Testis (tissue), 3 donors: ENCODE measurements around the gene ARHGAP5. TPM values are rescaled to one million over a fixed set of nuclear protein-coding genes. Genes with fewer than 3 reads are reported as not detected.
"Not testable (repeated sequence)": the region's sequence is repeated elsewhere in the genome, so short reads cannot be mapped to it uniquely, and the experiment has no call there.

ENCODE experiments used
- DNase-seq: peaks from one replicate; pipeline ENCODE4 v3.0.0-alpha.2; 2019
- H3K27ac ChIP-seq, 2 donors: fragments of 200-600 bp; sonication (generic); one replicate each; pipeline ENCODE4 v1.5.1; 2019
- H3K27me3 ChIP-seq: fragments of 200-600 bp; sonication (generic); one replicate; pipeline ENCODE4 v1.5.1; 2019
- H3K36me3 ChIP-seq: fragments of 200-600 bp; sonication (generic); one replicate; pipeline ENCODE4 v1.5.1; 2017; ENCODE audit warnings: low read depth; ENCODE audit errors: missing control alignments
- H3K4me1 ChIP-seq: fragments of 200-600 bp; sonication (generic); one replicate; pipeline ENCODE4 v1.5.1; 2019
- H3K4me3 ChIP-seq, 2 donors: fragments of 200-600 bp; sonication (generic); one replicate each; pipeline ENCODE4 v1.5.1; 2017 to 2019
- H3K9me3 ChIP-seq: fragments of 200-600 bp; sonication (generic); one replicate; pipeline ENCODE4 v1.5.1; 2017
- POLR2A ChIP-seq: fragments of 450-650 bp; IDR thresholded peaks from one replicate; pipeline ENCODE4 v1.6.1; 2017; ENCODE audit warnings: antibody characterized with exemption, mild to moderate bottlenecking, moderate library complexity
- WGBS, 2 donors: methylation state at CpG; one replicate each; pipeline ENCODE4 v1.1.5; 2018; 5-methylcytosine and 5-hydroxymethylcytosine counted together
- intact Hi-C: fragments of 100-400 bp; cut with DNase I; formaldehyde crosslinking; loops from one replicate; pipeline ENCODE4 v1.15.1; 2023; ENCODE audit warnings: low total_unique reads
- polyA plus RNA-seq: library from polyadenylated mRNA; stranded (reverse); fragments of 350-450 nt; fragmentation: Illumina TruSeq; extraction: RNeasy Lipid Tissue Mini Kit (QIAGEN cat#74804); gene quantifications from one replicate; pipeline ENCODE4 v1.2.3, GENCODE V29; 2014; ENCODE audit warnings: low read depth, low replicate concordance; ENCODE audit not compliant: insufficient read depth
- total RNA-seq, 2 donors: library from RNA; depleted of rRNA; stranded (reverse); fragments of >200 nt; gene quantifications; one replicate each; pipeline ENCODE4 v1.2.3, GENCODE V29; 2016
- TF ChIP-seq, protein P1 (sequence below), 3 experiments: fragments of 450-650 bp in 2 of 3; fragments of 200-600 bp in 1 of 3; sonication (generic) in 1 of 3; IDR thresholded peaks; one replicate each; pipeline ENCODE4 v1.5.1; 2016 to 2019; ENCODE audit warnings: antibody characterized with exemption in 3 of 3, mild to moderate bottlenecking in 2 of 3, moderate library complexity in 1 of 3

The ARHGAP5 gene
- total and polyA plus RNA-seq, 3 donors from 2014 or later = 41.5 to 161 (median 115) TPM

GRCh38 chr14:32128703-32129102 lies 51.6 kb downstream of the ARHGAP5 start:
- 84 to 97% methylated on average over 1 of the region's 1 CpG for WGBS, 2 donors
- intact Hi-C loops = no loop called here
- H3K27ac ChIP-seq = no peak overlapping the region

DNA sequence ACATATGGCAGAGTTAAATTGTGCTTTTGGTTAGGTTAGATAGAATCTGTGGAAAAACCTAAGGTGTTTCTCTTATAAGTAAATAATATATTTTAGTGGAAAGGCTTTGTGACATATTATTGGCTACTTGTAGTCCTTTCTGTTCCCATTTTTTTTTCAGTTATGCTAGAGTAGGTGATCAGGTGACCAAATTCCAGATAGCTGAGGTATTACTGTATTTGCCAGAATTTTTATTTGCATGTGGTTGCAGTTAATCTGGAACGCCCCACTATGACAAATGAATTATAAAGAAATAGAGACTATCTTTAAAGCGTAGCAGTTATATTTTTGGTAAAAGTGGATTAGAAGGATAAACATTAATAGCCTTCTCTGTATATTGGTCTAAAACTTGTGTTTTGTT lies 52.0 kb downstream of the ARHGAP5 start:
- Histone ChIP-seq H3K4me3 (no peak overlapping the region), H3K4me1 (no peaks in the 10 kb centered on the region), H3K9me3 (no peaks in the 10 kb centered on the region), H3K36me3 (no peaks in the 10 kb centered on the region), H3K27ac (no peak overlapping the region), H3K27me3 (no peaks in the 10 kb centered on the region)
- no peak for TF ChIP-seq POLR2A
- TF ChIP-seq, protein P1, sequence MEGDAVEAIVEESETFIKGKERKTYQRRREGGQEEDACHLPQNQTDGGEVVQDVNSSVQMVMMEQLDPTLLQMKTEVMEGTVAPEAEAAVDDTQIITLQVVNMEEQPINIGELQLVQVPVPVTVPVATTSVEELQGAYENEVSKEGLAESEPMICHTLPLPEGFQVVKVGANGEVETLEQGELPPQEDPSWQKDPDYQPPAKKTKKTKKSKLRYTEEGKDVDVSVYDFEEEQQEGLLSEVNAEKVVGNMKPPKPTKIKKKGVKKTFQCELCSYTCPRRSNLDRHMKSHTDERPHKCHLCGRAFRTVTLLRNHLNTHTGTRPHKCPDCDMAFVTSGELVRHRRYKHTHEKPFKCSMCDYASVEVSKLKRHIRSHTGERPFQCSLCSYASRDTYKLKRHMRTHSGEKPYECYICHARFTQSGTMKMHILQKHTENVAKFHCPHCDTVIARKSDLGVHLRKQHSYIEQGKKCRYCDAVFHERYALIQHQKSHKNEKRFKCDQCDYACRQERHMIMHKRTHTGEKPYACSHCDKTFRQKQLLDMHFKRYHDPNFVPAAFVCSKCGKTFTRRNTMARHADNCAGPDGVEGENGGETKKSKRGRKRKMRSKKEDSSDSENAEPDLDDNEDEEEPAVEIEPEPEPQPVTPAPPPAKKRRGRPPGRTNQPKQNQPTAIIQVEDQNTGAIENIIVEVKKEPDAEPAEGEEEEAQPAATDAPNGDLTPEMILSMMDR (IDR thresholded peaks at IDR 0.05) = no peak
- DNase-seq = no peak
- intact Hi-C loops = no loop called here
- WGBS, 2 donors = 69 to 84% methylated on average over 2 of the region's 2 CpGs

More at GRCh38 chr14:32128703-32129102, 51.6 kb downstream of the ARHGAP5 start:
- no peak for DNase-seq
- Histone ChIP-seq H3K27me3 (no peaks in the 10 kb centered on the region), H3K9me3 (no peaks in the 10 kb centered on the region), H3K4me3 (no peak overlapping the region), H3K36me3 (no peaks in the 10 kb centered on the region), H3K4me1 (no peaks in the 10 kb centered on the region)
- TF ChIP-seq, protein P1 (IDR thresholded peaks at IDR 0.05) = no peak
- no peak for TF ChIP-seq POLR2A

DNA sequence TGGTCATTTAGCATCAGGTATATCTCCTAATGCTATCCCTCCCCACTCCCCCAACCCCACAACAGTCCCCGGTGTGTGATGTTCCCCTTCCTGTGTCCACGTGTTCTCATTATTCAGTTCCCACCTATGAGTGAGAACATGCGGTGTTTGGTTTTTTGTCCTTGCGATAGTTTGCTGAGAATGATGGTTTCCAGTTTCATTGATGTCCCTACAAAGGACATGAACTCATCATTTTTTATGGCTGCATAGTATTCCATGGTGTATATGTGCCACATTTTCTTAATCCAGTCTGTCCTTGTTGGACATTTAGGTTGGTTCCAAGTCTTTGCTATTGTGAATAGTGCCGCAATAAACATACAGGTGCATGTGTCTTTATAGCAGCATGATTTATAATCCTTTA lies 54.6 kb downstream of the ARHGAP5 start:
- H3K27me3 ChIP-seq, H3K9me3 ChIP-seq, H3K4me1 ChIP-seq, H3K4me3 ChIP-seq, H3K27ac ChIP-seq, H3K36me3 ChIP-seq, intact Hi-C loops, DNase-seq: not testable (repeated sequence)
- WGBS, 2 donors = 97% methylated on average over 5 of the region's 5 CpGs

GRCh38 chr14:32134448-32135097 lies 57.5 kb downstream of the ARHGAP5 start:
- intact Hi-C loops = no loop called here
- H3K4me3 ChIP-seq = no peak overlapping the region
- H3K36me3 ChIP-seq = no peaks in the 10 kb centered on the region
- no peaks in the 10 kb centered on the region for H3K27me3 ChIP-seq
- H3K4me1 ChIP-seq = no peaks in the 10 kb centered on the region
- 65 to 71% methylated on average over 3 of the region's 3 CpGs for WGBS, 2 donors
- DNase-seq = no peak
- no peaks in the 10 kb centered on the region for H3K9me3 ChIP-seq
- H3K27ac ChIP-seq = no peak overlapping the region
- TF ChIP-seq POLR2A = no peak
- TF ChIP-seq, protein P1 (IDR thresholded peaks at IDR 0.05) = no peak

DNA sequence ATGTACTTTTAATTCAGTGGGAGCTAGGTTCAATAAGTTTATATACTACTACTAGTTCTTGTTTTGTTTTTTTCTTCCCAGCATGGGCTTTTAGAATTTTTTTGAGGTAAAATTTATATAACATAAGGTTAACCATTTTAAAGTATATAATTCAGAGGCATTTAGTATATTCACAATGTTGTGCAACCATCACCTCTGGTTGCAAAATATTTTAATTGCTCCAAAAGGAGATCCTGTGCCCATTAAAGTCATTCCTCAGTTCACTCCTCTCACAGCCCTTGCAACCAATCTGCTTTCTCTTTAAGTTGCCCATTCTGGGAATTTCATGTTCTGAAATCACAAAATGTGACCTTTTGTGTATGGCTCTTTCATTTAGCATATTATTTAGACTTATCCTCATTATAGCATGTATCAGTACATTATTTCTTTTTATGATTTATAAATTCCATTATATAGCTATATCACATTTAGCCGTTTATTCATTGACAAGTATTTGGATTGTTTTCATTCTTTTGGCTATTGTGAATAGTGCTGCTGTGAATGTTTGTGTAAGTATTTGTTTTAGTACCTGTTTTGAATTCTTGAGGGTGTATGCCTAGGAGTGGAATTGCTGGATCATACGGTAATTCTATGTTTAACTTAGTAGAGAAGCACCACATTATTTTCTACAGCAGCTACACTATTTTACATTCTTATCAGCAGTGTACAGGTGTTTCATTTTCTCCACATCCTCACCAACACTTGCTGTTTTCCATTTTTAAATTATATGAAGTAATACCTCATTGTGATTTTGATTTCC lies 59.1 kb downstream of the ARHGAP5 start:
- DNase-seq = no peak
- H3K36me3 ChIP-seq = no peaks in the 10 kb centered on the region
- TF ChIP-seq POLR2A = no peak
- TF ChIP-seq, protein P1 (IDR thresholded peaks at IDR 0.05) = no peak

More for the DNA sequence above, 59.1 kb downstream of the ARHGAP5 start:
- Histone ChIP-seq H3K27me3 (no peaks in the 10 kb centered on the region), H3K4me3 (no peak overlapping the region), H3K9me3 (no peaks in the 10 kb centered on the region), H3K27ac (no peak overlapping the region), H3K4me1 (no peaks in the 10 kb centered on the region)
- 95 to 96% methylated on average over 2 of the region's 2 CpGs for WGBS, 2 donors
- intact Hi-C loops = no loop called here
